ENCODE results near the gene MKNK2.
"Not testable (repeated sequence)": the region's sequence is repeated elsewhere in the genome, so short reads cannot be mapped to it uniquely, and the experiment has no call there.

Gene MKNK2

DNA sequence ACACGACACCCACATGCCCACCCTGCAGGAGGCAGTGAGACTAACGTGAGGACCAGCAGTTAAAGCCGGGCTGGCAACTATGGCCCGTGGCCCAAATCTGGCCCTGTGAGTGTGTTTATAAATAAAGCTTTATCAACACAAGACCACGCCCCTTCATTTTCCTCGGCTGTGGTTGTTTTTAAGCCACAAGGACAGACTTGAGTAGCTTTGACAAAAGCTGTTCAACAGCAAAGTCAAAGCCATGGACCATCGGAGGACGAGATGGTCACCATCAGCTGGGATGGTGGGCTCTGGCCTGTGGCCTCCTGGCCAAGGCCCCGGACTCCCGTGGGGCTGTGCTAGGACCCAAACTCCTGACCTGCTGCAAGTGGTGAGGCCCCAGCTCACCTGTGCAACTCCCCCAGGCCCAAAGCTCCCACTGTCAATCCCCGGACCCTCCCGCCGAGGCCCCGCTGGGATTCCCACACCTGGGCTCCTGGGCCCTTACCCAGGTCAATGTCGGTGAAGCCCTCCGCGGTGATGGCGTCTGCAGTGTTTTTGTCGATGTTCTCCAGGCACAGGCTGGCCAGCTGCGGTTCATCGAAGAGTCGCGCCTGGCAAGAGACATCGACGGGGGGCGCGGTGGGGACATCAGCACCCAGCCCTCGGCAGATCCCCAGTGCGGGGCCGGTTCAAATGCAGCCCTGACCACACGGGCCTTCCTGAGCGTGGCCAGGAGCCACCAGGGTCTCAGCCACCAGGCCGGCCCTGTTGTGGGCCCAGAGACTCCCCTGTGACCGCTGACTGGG is 60.6 kb downstream of the MKNK2 start:
- DNase-seq, result no peak

DNA sequence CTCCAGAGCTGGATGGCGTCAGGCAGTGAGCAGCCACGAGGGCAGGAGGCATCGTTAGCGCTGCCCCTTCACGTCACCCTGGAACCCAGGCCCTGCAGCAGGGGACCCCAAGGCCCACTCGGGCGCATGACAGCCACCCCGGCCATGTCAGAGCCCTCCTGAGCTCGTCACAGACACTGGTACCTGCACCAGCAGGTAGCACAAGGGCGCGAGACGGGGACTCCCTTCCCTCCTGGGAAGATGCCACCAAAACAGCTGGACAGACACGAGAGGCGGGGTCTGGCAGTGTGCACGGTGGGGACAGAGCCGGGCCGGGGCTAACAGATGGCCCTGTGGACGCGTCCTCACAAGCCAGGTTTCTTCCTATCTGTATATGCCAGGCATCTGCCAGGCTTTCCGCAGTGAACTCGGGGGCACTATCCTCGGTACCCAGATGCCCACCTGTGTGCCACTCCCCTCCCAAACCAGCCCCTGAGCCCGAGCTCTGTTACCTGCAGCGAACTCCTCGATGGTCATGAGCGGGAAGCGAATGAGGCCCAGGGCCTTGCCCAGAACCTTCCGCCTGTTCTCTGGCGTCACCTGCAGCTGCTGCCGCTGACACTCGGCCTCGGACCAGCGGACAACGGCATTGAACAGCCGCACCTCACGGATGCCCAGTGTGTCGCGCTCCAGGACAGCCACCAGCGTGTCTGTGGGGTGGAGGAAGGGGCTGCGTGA is 61.4 kb downstream of the MKNK2 start:
- no peak for DNase-seq

DNA sequence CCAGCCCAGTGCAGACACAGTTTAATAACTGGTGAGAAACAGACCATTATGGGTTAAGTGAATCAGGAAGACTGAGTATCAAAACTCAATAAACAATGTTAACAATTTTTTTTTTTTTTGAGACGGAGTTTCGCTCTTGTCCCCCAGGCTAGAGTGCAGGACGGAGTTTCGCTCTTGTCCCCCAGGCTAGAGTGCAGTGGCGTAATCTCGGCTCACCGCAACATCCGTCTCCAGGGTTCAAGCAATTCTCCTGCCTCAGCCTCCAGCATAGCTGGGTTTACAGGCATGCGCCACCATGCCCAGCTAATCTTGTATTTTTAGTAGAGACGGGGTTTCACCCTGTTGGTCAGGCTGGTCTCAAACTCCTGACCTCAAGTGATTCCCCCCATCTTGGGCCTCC is 62.6 kb downstream of the MKNK2 start:
- DNase-seq, result not testable (repeated sequence)
